Peyer's patch (tissue), 4 donors: ENCODE data around the gene NRDC.

Source experiments
- CTCF ChIP-seq, 6 experiments: fragments of 450-650 bp in 4 of 6; fragments of 200-600 bp in 2 of 6; sonication (generic) in 1 of 6; IDR thresholded peaks; one replicate each; pipeline ENCODE4 v1.5.1; 2017 to 2019; ENCODE audit warnings: antibody characterized with exemption in 6 of 6, mild to moderate bottlenecking in 3 of 6, moderate library complexity in 1 of 6
- POLR2A ChIP-seq, 2 donors: fragments of 450-650 bp; IDR thresholded peaks; one replicate each; pipeline ENCODE4 v1.5.1; 2017; ENCODE audit warnings: antibody characterized with exemption in 2 of 2, mild to moderate bottlenecking in 2 of 2, moderate library complexity in 2 of 2

GRCh38 chr1:51856745-51857144 lies 21.8 kb downstream of the NRDC start:
- no peak for TF ChIP-seq CTCF (IDR thresholded peaks at IDR 0.05)
- TF ChIP-seq POLR2A (IDR thresholded peaks at IDR 0.05) = no peak
